Tibial nerve (tissue), 3 donors: Measurements from ENCODE around the gene SLC9B2.

Experiments
- POLR2A ChIP-seq, 2 donors: fragments of 450-650 bp; IDR thresholded peaks; one replicate each; pipeline ENCODE4 v1.6.1; 2017; ENCODE audit warnings: antibody characterized with exemption in 2 of 2, mild to moderate bottlenecking in 2 of 2, moderate library complexity in 2 of 2
- TF ChIP-seq, protein P1 (sequence below), 5 experiments: fragments of 200-600 bp in 3 of 5; fragments of 450-650 bp in 2 of 5; sonication (generic) in 3 of 5; IDR thresholded peaks; one replicate each; pipeline ENCODE4 v1.5.1; 2016 to 2019; ENCODE audit warnings: antibody characterized with exemption in 5 of 5, mild to moderate bottlenecking in 3 of 5, moderate library complexity in 2 of 5

DNA sequence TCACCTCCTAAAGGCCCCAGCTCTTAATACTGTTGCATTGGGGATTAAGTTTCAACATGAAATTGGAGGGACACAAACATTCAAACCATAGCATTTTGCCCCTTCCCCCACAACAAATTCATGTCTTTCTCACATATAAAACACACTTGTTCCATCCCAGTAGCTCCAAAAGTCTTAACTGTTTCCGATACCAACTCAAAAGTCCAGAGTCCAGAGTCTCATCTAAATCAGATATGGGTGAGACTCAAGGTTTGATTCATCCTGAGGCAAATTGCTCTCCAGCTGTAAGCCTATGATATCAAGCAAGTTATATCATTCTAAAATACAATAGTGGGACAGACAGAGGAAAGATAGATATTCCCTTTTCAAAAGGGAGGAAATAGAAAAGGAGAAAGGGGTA, 65.8 kb downstream of the SLC9B2 start:
- TF ChIP-seq, protein P1, sequence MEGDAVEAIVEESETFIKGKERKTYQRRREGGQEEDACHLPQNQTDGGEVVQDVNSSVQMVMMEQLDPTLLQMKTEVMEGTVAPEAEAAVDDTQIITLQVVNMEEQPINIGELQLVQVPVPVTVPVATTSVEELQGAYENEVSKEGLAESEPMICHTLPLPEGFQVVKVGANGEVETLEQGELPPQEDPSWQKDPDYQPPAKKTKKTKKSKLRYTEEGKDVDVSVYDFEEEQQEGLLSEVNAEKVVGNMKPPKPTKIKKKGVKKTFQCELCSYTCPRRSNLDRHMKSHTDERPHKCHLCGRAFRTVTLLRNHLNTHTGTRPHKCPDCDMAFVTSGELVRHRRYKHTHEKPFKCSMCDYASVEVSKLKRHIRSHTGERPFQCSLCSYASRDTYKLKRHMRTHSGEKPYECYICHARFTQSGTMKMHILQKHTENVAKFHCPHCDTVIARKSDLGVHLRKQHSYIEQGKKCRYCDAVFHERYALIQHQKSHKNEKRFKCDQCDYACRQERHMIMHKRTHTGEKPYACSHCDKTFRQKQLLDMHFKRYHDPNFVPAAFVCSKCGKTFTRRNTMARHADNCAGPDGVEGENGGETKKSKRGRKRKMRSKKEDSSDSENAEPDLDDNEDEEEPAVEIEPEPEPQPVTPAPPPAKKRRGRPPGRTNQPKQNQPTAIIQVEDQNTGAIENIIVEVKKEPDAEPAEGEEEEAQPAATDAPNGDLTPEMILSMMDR (IDR thresholded peaks at IDR 0.05): no peak
- TF ChIP-seq POLR2A (IDR thresholded peaks at IDR 0.05): no peak
